Measurements from ENCODE around the gene SIRPB2.
"Not testable (repeated sequence)": the region's sequence is repeated elsewhere in the genome, so short reads cannot be mapped to it uniquely, and the experiment has no call there.

Gene SIRPB2

GRCh38 chr20:1499528-1500420 lies 8.6 kb upstream of the SIRPB2 start:
- no peak for DNase-seq

GRCh38 chr20:1497371-1497770 lies 6.2 kb upstream of the SIRPB2 start:
- DNase-seq, result not testable (repeated sequence)

GRCh38 chr20:1496930-1497329 lies 5.7 kb upstream of the SIRPB2 start:
- no peak for DNase-seq

GRCh38 chr20:1494436-1494835 lies 3.2 kb upstream of the SIRPB2 start:
- DNase-seq, result no peak

- DNase-seq, result no peak
Measured at GRCh38 chr20:1493536-1493935, 2.3 kb upstream of the SIRPB2 start.

- no peak for DNase-seq
Measured at GRCh38 chr20:1491860-1492642, 831 bp upstream of the SIRPB2 start.

GRCh38 chr20:1490643-1491195 lies 501 bp downstream of the SIRPB2 start:
- no peak for DNase-seq

GRCh38 chr20:1489764-1490436 lies 1.3 kb downstream of the SIRPB2 start:
- DNase-seq, result no peak

GRCh38 chr20:1489325-1489724 lies 1.9 kb downstream of the SIRPB2 start:
- no peak for DNase-seq

- no peak for DNase-seq
Measured at GRCh38 chr20:1486566-1486965, 4.7 kb downstream of the SIRPB2 start.

GRCh38 chr20:1484438-1485116 lies 6.6 kb downstream of the SIRPB2 start:
- no peak for DNase-seq

GRCh38 chr20:1479831-1480595 lies 11.2 kb downstream of the SIRPB2 start:
- no peak for DNase-seq

GRCh38 chr20:1478566-1478965 lies 12.7 kb downstream of the SIRPB2 start:
- DNase-seq, result no peak

- DNase-seq, result no peak
Measured at GRCh38 chr20:1477896-1478490, 13.2 kb downstream of the SIRPB2 start.

- no peak for DNase-seq
Measured at GRCh38 chr20:1474817-1475603, 16.2 kb downstream of the SIRPB2 start.

GRCh38 chr20:1474325-1474724 lies 16.9 kb downstream of the SIRPB2 start:
- DNase-seq, result no peak

- DNase-seq, result no peak
Measured at GRCh38 chr20:1473246-1474220, 17.7 kb downstream of the SIRPB2 start.

- DNase-seq, result no peak
Measured at GRCh38 chr20:1472556-1473245, 18.5 kb downstream of the SIRPB2 start.

GRCh38 chr20:1471242-1471641 lies 20.0 kb downstream of the SIRPB2 start:
- no peak for DNase-seq
